Mesenchymal stem cell (in vitro differentiated cells and primary cell): ENCODE data around the gene TTC33.

Experiments
- DNase-seq: peaks from one replicate; pipeline ENCODE4 v3.0.0-alpha.2; 2013
- H2AFZ ChIP-seq: one replicate; pipeline ENCODE4 v1.6.1; 2013; ENCODE audit warnings: low read depth, mild to moderate bottlenecking, control low read depth, inconsistent platforms, low read length, moderate library complexity
- H2AK5ac ChIP-seq: 2 replicates; pipeline ENCODE4 v1.6.1; 2013; ENCODE audit warnings: low read length, moderate library complexity, mild to moderate bottlenecking, inconsistent platforms; ENCODE audit not compliant: severe bottlenecking
- H2BK120ac ChIP-seq: one replicate; pipeline ENCODE4 v1.6.1; 2013; ENCODE audit warnings: low read depth, mild to moderate bottlenecking, inconsistent platforms, low read length, moderate library complexity
- H2BK12ac ChIP-seq, 2 experiments: one replicate each; pipeline ENCODE4 v1.6.1; 2013; ENCODE audit warnings: inconsistent platforms in 2 of 2, low read length in 2 of 2, mild to moderate bottlenecking in 2 of 2, moderate library complexity in 2 of 2, control low read depth in 1 of 2
- H2BK15ac ChIP-seq: one replicate; pipeline ENCODE4 v1.6.1; 2013; ENCODE audit warnings: mild to moderate bottlenecking, low read depth, inconsistent platforms; ENCODE audit not compliant: poor library complexity, severe bottlenecking
- H2BK5ac ChIP-seq: 2 replicates; pipeline ENCODE4 v1.6.1; 2013; ENCODE audit warnings: low read depth, mild to moderate bottlenecking, low read length, control low read depth, inconsistent platforms; ENCODE audit not compliant: poor library complexity, severe bottlenecking
- H3K14ac ChIP-seq, 2 experiments: one replicate each; pipeline ENCODE4 v1.6.1; 2013; ENCODE audit warnings: inconsistent platforms in 2 of 2, low read length in 2 of 2, control low read depth in 1 of 2, mild to moderate bottlenecking in 1 of 2, moderate library complexity in 1 of 2
- H3K18ac ChIP-seq, 2 experiments: one replicate each; pipeline ENCODE4 v1.6.1; 2013; ENCODE audit warnings: inconsistent platforms in 2 of 2, low read length in 2 of 2, control low read depth in 1 of 2, low read depth in 1 of 2, mild to moderate bottlenecking in 1 of 2
- H3K23ac ChIP-seq, 2 experiments: one replicate each; pipeline ENCODE4 v1.6.1; 2013; ENCODE audit warnings: inconsistent platforms in 2 of 2, low read length in 2 of 2, mild to moderate bottlenecking in 2 of 2, moderate library complexity in 2 of 2, control low read depth in 1 of 2
- H3K27ac ChIP-seq: 2 replicates; pipeline ENCODE4 v1.5.1; 2013; ENCODE audit warnings: mild to moderate bottlenecking, moderate library complexity, low read length, control low read depth, inconsistent platforms; ENCODE audit not compliant: poor library complexity, severe bottlenecking
- H3K27me3 ChIP-seq, 2 experiments: 2 replicates each; pipeline versions ENCODE4 v1.6.1 to v1.7.0; 2013; ENCODE audit warnings: low read length in 2 of 2, mild to moderate bottlenecking in 2 of 2, moderate library complexity in 2 of 2, control low read depth in 1 of 2, inconsistent platforms in 1 of 2; ENCODE audit not compliant: control insufficient read depth in 1 of 2, insufficient read depth in 1 of 2
- H3K36me3 ChIP-seq, 2 experiments: 2 replicates each; pipeline versions ENCODE4 v1.6.1 to v1.7.0; 2013; ENCODE audit warnings: low read length in 2 of 2, control low read depth in 1 of 2, inconsistent platforms in 1 of 2, low read depth in 1 of 2, mild to moderate bottlenecking in 1 of 2; ENCODE audit not compliant: insufficient read depth in 2 of 2, control insufficient read depth in 1 of 2
- H3K4ac ChIP-seq, 2 experiments: one replicate each; pipeline ENCODE4 v1.6.1; 2013; ENCODE audit warnings: inconsistent platforms in 2 of 2, low read length in 2 of 2, mild to moderate bottlenecking in 2 of 2, moderate library complexity in 2 of 2, control low read depth in 1 of 2, low read depth in 1 of 2
- H3K4me1 ChIP-seq: 2 replicates; pipeline ENCODE4 v1.6.1; 2013; ENCODE audit warnings: low read depth, low read length, control low read depth; ENCODE audit not compliant: control insufficient read depth, insufficient read depth
- H3K4me2 ChIP-seq: 2 replicates; pipeline ENCODE4 v1.6.1; 2013; ENCODE audit warnings: low read length, mild to moderate bottlenecking, inconsistent platforms; ENCODE audit not compliant: poor library complexity, severe bottlenecking
- H3K4me3 ChIP-seq, 2 experiments: 2 replicates each; pipeline versions ENCODE4 v1.5.1 to v1.7.0; 2013; ENCODE audit warnings: low read length in 2 of 2, mild to moderate bottlenecking in 2 of 2, control low read depth in 1 of 2, low read depth in 1 of 2; ENCODE audit not compliant: insufficient read depth in 1 of 2
- H3K79me1 ChIP-seq: replicated peaks from 2 replicates; pipeline ENCODE4 v1.6.1; 2013; ENCODE audit warnings: mild to moderate bottlenecking, control low read depth, low read length, inconsistent platforms; ENCODE audit not compliant: poor library complexity, severe bottlenecking
- H3K9ac ChIP-seq: 2 replicates; pipeline ENCODE4 v1.7.0; 2013; ENCODE audit warnings: mild to moderate bottlenecking, low read length, moderate library complexity
- H3K9me3 ChIP-seq: 2 replicates; pipeline ENCODE4 v1.7.0; 2013; ENCODE audit warnings: mild to moderate bottlenecking, low read length; ENCODE audit not compliant: control insufficient read depth
- H4K8ac ChIP-seq: one replicate; pipeline ENCODE4 v1.6.1; 2013; ENCODE audit warnings: inconsistent platforms, mild to moderate bottlenecking, low read length, moderate library complexity
- H4K91ac ChIP-seq: one replicate; pipeline ENCODE4 v1.6.1; 2013; ENCODE audit warnings: mild to moderate bottlenecking, low read length, inconsistent platforms
- whole genome bisulfite sequencing: methylation state at CpG from one replicate; pipeline ENCODE4 v1.1.7; 2013; ENCODE audit warnings: mixed read lengths; 5-methylcytosine and 5-hydroxymethylcytosine counted together

Gene TTC33

GRCh38 chr5:40485021-40485998 lies 270.5 kb downstream of the TTC33 start:
- H3K4ac ChIP-seq: no peak overlapping the region
- no peaks in the 10 kb centered on the region for H3K4me1 ChIP-seq
- H4K91ac ChIP-seq: no peak overlapping the region
- no peak overlapping the region for H2BK15ac ChIP-seq
- H3K9me3 ChIP-seq: no peaks in the 10 kb centered on the region
- H3K9ac ChIP-seq: no peak overlapping the region
- no peak overlapping the region for H3K27ac ChIP-seq
- H3K4me2 ChIP-seq: no peak overlapping the region
- no peak overlapping the region for H3K18ac ChIP-seq
- no peaks in the 10 kb centered on the region for H3K27me3 ChIP-seq
- H3K36me3 ChIP-seq: no peaks in the 10 kb centered on the region
- no peak overlapping the region for H4K8ac ChIP-seq
- WGBS: 86% methylated on average over 9 of the region's 10 CpGs
- H3K4me3 ChIP-seq: no peak overlapping the region
- DNase-seq: no peak
- no peak overlapping the region for H3K14ac ChIP-seq
- no peak overlapping the region for H2AK5ac ChIP-seq
- no peak overlapping the region for H3K23ac ChIP-seq
- H3K79me1 ChIP-seq: no peaks in the 10 kb centered on the region
- no peak overlapping the region for H2AFZ ChIP-seq
- H2BK5ac ChIP-seq: no peak overlapping the region
- H2BK12ac ChIP-seq: no peak overlapping the region
- H2BK120ac ChIP-seq: no peak overlapping the region

GRCh38 chr5:40484495-40484894 lies 271.3 kb downstream of the TTC33 start:
- 100% methylated on average over 2 of the region's 2 CpGs for WGBS
- no peak overlapping the region for H2AFZ ChIP-seq
- no peaks in the 10 kb centered on the region for H3K4me1 ChIP-seq
- H2BK12ac ChIP-seq: no peak overlapping the region
- H3K4me3 ChIP-seq: no peak overlapping the region
- no peak overlapping the region for H3K9ac ChIP-seq
- no peak overlapping the region for H4K91ac ChIP-seq
- no peak overlapping the region for H2BK5ac ChIP-seq
- H3K9me3 ChIP-seq: no peaks in the 10 kb centered on the region
- H3K36me3 ChIP-seq: no peaks in the 10 kb centered on the region
- no peaks in the 10 kb centered on the region for H3K27me3 ChIP-seq
- H4K8ac ChIP-seq: no peak overlapping the region
- H2BK120ac ChIP-seq: no peak overlapping the region
- H3K23ac ChIP-seq: no peak overlapping the region
- H2BK15ac ChIP-seq: no peak overlapping the region
- no peak overlapping the region for H2AK5ac ChIP-seq
- H3K4ac ChIP-seq: no peak overlapping the region
- DNase-seq: no peak
- H3K14ac ChIP-seq: no peak overlapping the region
- H3K4me2 ChIP-seq: no peak overlapping the region
- no peak overlapping the region for H3K27ac ChIP-seq
- H3K18ac ChIP-seq: no peak overlapping the region
- no peaks in the 10 kb centered on the region for H3K79me1 ChIP-seq

- H3K4me2 ChIP-seq: no peak overlapping the region
- DNase-seq: no peak
- H3K27me3 ChIP-seq: no peaks in the 10 kb centered on the region
- no peak overlapping the region for H2BK15ac ChIP-seq
- H3K27ac ChIP-seq: no peak overlapping the region
- H3K23ac ChIP-seq: no peak overlapping the region
- no peak overlapping the region for H3K14ac ChIP-seq
- no peak overlapping the region for H4K91ac ChIP-seq
- H2BK120ac ChIP-seq: no peak overlapping the region
- H3K9me3 ChIP-seq: no peaks in the 10 kb centered on the region
- no peaks in the 10 kb centered on the region for H3K36me3 ChIP-seq
- H2AK5ac ChIP-seq: no peak overlapping the region
- H3K18ac ChIP-seq: no peak overlapping the region
- H2AFZ ChIP-seq: no peak overlapping the region
- no peaks in the 10 kb centered on the region for H3K4me1 ChIP-seq
- no peak overlapping the region for H3K4ac ChIP-seq
- H3K4me3 ChIP-seq: no peak overlapping the region
- H2BK5ac ChIP-seq: no peak overlapping the region
- H4K8ac ChIP-seq: no peak overlapping the region
- H3K79me1 ChIP-seq: no peaks in the 10 kb centered on the region
- H3K9ac ChIP-seq: no peak overlapping the region
- H2BK12ac ChIP-seq: no peak overlapping the region
Measured at GRCh38 chr5:40483316-40483715, 272.4 kb downstream of the TTC33 start.

GRCh38 chr5:40481241-40481640 lies 274.5 kb downstream of the TTC33 start:
- Histone ChIP-seq H3K9me3 (no peaks in the 10 kb centered on the region), H4K91ac (no peak overlapping the region), H2BK12ac (no peak overlapping the region), H3K4me2 (no peak overlapping the region), H2BK5ac (no peak overlapping the region), H3K23ac (no peak overlapping the region), H2AFZ (no peak overlapping the region), H3K9ac (no peak overlapping the region), H3K27ac (no peak overlapping the region), H3K4ac (no peak overlapping the region), H3K18ac (no peak overlapping the region), H2AK5ac (no peak overlapping the region), H3K79me1 (no peaks in the 10 kb centered on the region), H3K4me3 (no peak overlapping the region), H3K14ac (no peak overlapping the region), H2BK15ac (no peak overlapping the region), H2BK120ac (no peak overlapping the region), H3K36me3 (no peaks in the 10 kb centered on the region), H4K8ac (no peak overlapping the region), H3K4me1 (no peaks in the 10 kb centered on the region), H3K27me3 (no peaks in the 10 kb centered on the region)
- DNase-seq: no peak
- 98% methylated on average over 2 of the region's 2 CpGs for WGBS
